ENCODE results near the gene C12orf42. TPM values are rescaled to one million over a fixed set of nuclear protein-coding genes. Genes with fewer than 3 reads are reported as not detected.

Gene C12orf42
- total and polyA plus RNA-seq, 2 of the 4 experiments (the other 2 are of a cell fraction): not detected

GRCh38 chr12:103422746-103423515 is 72.8 kb downstream of the C12orf42 start:
- no peaks in the 10 kb centered on the region for H3K36me3 ChIP-seq (ENCODE audit: control insufficient read depth, insufficient read depth, low read length)
- TF ChIP-seq BHLHE40 (IDR thresholded peaks at IDR 0.05; ENCODE audit: low read depth, low read length) (no peak), MAFK (IDR thresholded peaks at IDR 0.05; ENCODE audit: low read depth, low read length) (no peak), ELK1 (IDR thresholded peaks at IDR 0.05; ENCODE audit: borderline replicate concordance, low read depth, low read length) (no peak), RAD21 (IDR thresholded peaks at IDR 0.05; ENCODE audit: low read length) (no peak), RFX5 (IDR thresholded peaks at IDR 0.05; ENCODE audit: low read depth, low read length) (no peak), MXI1 (IDR thresholded peaks at IDR 0.05; ENCODE audit: borderline replicate concordance, low read depth, low read length) (no peak), CEBPB (IDR thresholded peaks at IDR 0.05; ENCODE audit: low read depth, low read length) (no peak), NFE2L2 (IDR thresholded peaks at IDR 0.05; ENCODE audit: low read depth, low read length) (no peak), USF2 (IDR thresholded peaks at IDR 0.05; ENCODE audit: low read depth, low read length) (no peak), CHD1 (IDR thresholded peaks at IDR 0.05; ENCODE audit: low read depth, low read length) (no peak), SMC3 (IDR thresholded peaks at IDR 0.05; ENCODE audit: low read depth, low read length) (no peak), POLR2A (IDR thresholded peaks at IDR 0.05; ENCODE audit: low read depth, low read length) (no peak), FOS (IDR thresholded peaks at IDR 0.05; ENCODE audit: low read depth, low read length) (no peak), CTCF (conservative IDR thresholded peaks at IDR 0.05; ENCODE audit: low read depth, low read length) (no peak), MAZ (IDR thresholded peaks at IDR 0.05; ENCODE audit: borderline replicate concordance, low read depth, low read length) (no peak), RCOR1 (IDR thresholded peaks at IDR 0.05; ENCODE audit: insufficient replicate concordance, low read length) (no peak)
- no peak overlapping the region for H3K27ac ChIP-seq (ENCODE audit: insufficient read depth, low read length)
- intact Hi-C loops (cut with micrococcal nuclease): no loop called here
- no peak overlapping the region for H3K9ac ChIP-seq (ENCODE audit: low read depth, low read length)
- no peaks in the 10 kb centered on the region for H3K9me1 ChIP-seq (ENCODE audit: insufficient read depth, low read length)
- H2BK20ac ChIP-seq (ENCODE audit: low read depth, low read length): no peak overlapping the region
- peaks cover 6% of the 10 kb centered on the region; the same call in 1 of the 2 replicates for H3K9me3 ChIP-seq (ENCODE audit: control insufficient read depth, insufficient read depth, low read length)
- no peak overlapping the region for H3K4me3 ChIP-seq (ENCODE audit: insufficient read depth, low read depth, low read length)
- WGBS, 2 experiments (ENCODE audit: extremely low coverage in 2 of 2, insufficient read length in 1 of 2): 0% methylated on average over 1 of the region's 4 CpGs; no CpG with 5 or more reads in 1 of the 2 experiments
- no peak for ATAC-seq (ENCODE audit: low read depth)
- in situ Hi-C loops (cut with MboI; ENCODE audit: low sequenced_read_pairs): no loop called here
- H2AK5ac ChIP-seq (ENCODE audit: low read depth, low read length): no peak overlapping the region
- ChIA-PET POLR2A (ENCODE audit: unreplicated experiment) (no interaction called here), CTCF (no interaction called here)
- no peak overlapping the region for H3K23ac ChIP-seq (ENCODE audit: low read depth, low read length)
- H3K4me1 ChIP-seq (ENCODE audit: control insufficient read depth, insufficient read depth, low read length): no peaks in the 10 kb centered on the region
- no peak overlapping the region for H3K14ac ChIP-seq (replicated peaks; ENCODE audit: low read depth, low read length)
- H2BK15ac ChIP-seq (ENCODE audit: low read depth, low read length): no peak overlapping the region
- H3K4ac ChIP-seq (ENCODE audit: low read depth, low read length): no peak overlapping the region
- no peak overlapping the region for H2AFZ ChIP-seq (replicated peaks; ENCODE audit: low read length, poor library complexity)
- H2BK120ac ChIP-seq (ENCODE audit: low read depth, low read length): no peak overlapping the region
- H3K4me2 ChIP-seq (ENCODE audit: low read depth, low read length): no peak overlapping the region
- H3K79me1 ChIP-seq (ENCODE audit: low read depth in 1 of 2, low read length in 2 of 2): no peaks in the 10 kb centered on the region
- dilution Hi-C loops (cut with HindIII; ENCODE audit: low sequenced_read_pairs, unreplicated experiment): no loop called here
- no peaks in the 10 kb centered on the region for H4K20me1 ChIP-seq (ENCODE audit: insufficient read depth, low read length)
- no peak overlapping the region for H4K5ac ChIP-seq (ENCODE audit: low read depth, low read length)
- H3K56ac ChIP-seq (ENCODE audit: extremely low read depth, insufficient read depth, low read length): no peak overlapping the region
- H4K8ac ChIP-seq (ENCODE audit: low read depth in 2 of 2, low read length in 2 of 2): no peak overlapping the region
- no peak for DNase-seq
- H3K27me3 ChIP-seq (ENCODE audit: control insufficient read depth, insufficient read depth, low read length): no peaks in the 10 kb centered on the region
- no TSS peak for BruUV-seq (replicated peaks)
- no peak overlapping the region for H2BK5ac ChIP-seq (ENCODE audit: low read depth, low read length, poor library complexity, severe bottlenecking)
- no peak overlapping the region for H3K18ac ChIP-seq (ENCODE audit: low read depth, low read length)
- H4K91ac ChIP-seq (ENCODE audit: insufficient read depth, low read depth, low read length): no peak overlapping the region
- H2AK9ac ChIP-seq (replicated peaks; ENCODE audit: low read depth, low read length, poor library complexity): no peak overlapping the region

Measured in IMR-90 (cell line).